OCI-LY7 (cell line): ENCODE data around the gene SLC25A17. TPM values are rescaled to one million over a fixed set of nuclear protein-coding genes. Genes with fewer than 3 reads are reported as not detected.

Experiments
- BruUV-seq: library from RNA; stranded (reverse); fragments of 400-500 nt; replicated peaks from 2 replicates; lab custom pipeline; 2021; lab: Mats Ljungman, UMichigan
- CTCF ChIA-PET: fragments of 300-600 bp; sonication (Branson Sonifier 250); formaldehyde crosslinking; loops from one replicate; lab custom pipeline; 2022; ENCODE audit warnings: antibody characterized with exemption; ENCODE audit not compliant: unreplicated experiment; lab: Charles Lee
- POLR2A ChIA-PET: fragments of 300-600 bp; sonication (Branson Sonifier 250); formaldehyde crosslinking; loops from one replicate; lab custom pipeline; 2022; ENCODE audit warnings: antibody characterized with exemption; lab: Charles Lee
- DNase-seq: peaks from one replicate; pipeline ENCODE4 v3.0.0-alpha.2; 2015; ENCODE audit warnings: low spot score
- H2AFZ ChIP-seq: fragments of 200-600 bp; sonication (generic), shearing (Covaris generic); 2 replicates; pipeline ENCODE4 v1.6.1; 2014; ENCODE audit warnings: mild to moderate bottlenecking, antibody characterized with exemption, low read length, moderate library complexity
- H3K27ac ChIP-seq: fragments of 200-600 bp; sonication (generic); 2 replicates; pipeline ENCODE4 v1.5.1; 2014; ENCODE audit warnings: mixed run types, low read depth, mild to moderate bottlenecking, moderate library complexity, low read length, inconsistent platforms; ENCODE audit not compliant: poor library complexity, severe bottlenecking
- H3K36me3 ChIP-seq: fragments of 200-600 bp; sonication (generic); 2 replicates; pipeline ENCODE4 v1.6.1; 2014; ENCODE audit warnings: mild to moderate bottlenecking, antibody characterized with exemption, low read length, moderate library complexity, mixed read lengths; ENCODE audit not compliant: insufficient read depth
- H3K4me1 ChIP-seq: fragments of 200-600 bp; sonication (generic); 2 replicates; pipeline ENCODE4 v1.5.1; 2014; ENCODE audit warnings: mild to moderate bottlenecking, low read length; ENCODE audit not compliant: insufficient read depth, poor library complexity, severe bottlenecking
- H3K4me2 ChIP-seq: fragments of 200-600 bp; sonication (generic); 2 replicates; pipeline ENCODE4 v1.6.1; 2014; ENCODE audit warnings: mild to moderate bottlenecking, low read length
- H3K4me3 ChIP-seq: fragments of 200-600 bp; sonication (generic); 2 replicates; pipeline ENCODE4 v1.5.1; 2014; ENCODE audit warnings: mild to moderate bottlenecking, low read depth, low read length; ENCODE audit not compliant: poor library complexity, severe bottlenecking
- H3K79me2 ChIP-seq: fragments of 200-600 bp; sonication (generic); 2 replicates; pipeline ENCODE4 v1.6.1; 2016; ENCODE audit warnings: low read depth, mild to moderate bottlenecking, low read length, moderate library complexity, mixed read lengths; ENCODE audit not compliant: insufficient read depth
- H3K9me2 ChIP-seq: fragments of 200-600 bp; sonication (generic); 2 replicates; pipeline ENCODE4 v1.6.1; 2016; ENCODE audit warnings: mild to moderate bottlenecking, low read length, mixed read lengths; ENCODE audit not compliant: insufficient read depth
- H3K9me3 ChIP-seq: fragments of 200-600 bp; sonication (generic); 2 replicates; pipeline ENCODE4 v1.6.1; 2014; ENCODE audit warnings: mild to moderate bottlenecking, mixed run types, low read length, mixed read lengths
- H4K20me1 ChIP-seq: fragments of 200-600 bp; sonication (generic); 2 replicates; pipeline ENCODE4 v1.6.1; 2014; ENCODE audit warnings: mild to moderate bottlenecking, antibody characterized with exemption, low read length, moderate library complexity, mixed read lengths; ENCODE audit not compliant: insufficient read depth
- EZH2phosphoT487 ChIP-seq: fragments of 200-600 bp; sonication (generic); IDR thresholded peaks from 2 replicates; pipeline ENCODE4 v1.6.1; 2018; ENCODE audit warnings: low read depth, borderline replicate concordance, mild to moderate bottlenecking, mixed run types, antibody characterized with exemption, low read length, moderate library complexity, mixed read lengths
- intact Hi-C: fragments of 100-400 bp; cut with micrococcal nuclease; formaldehyde crosslinking; loops from one replicate; pipeline ENCODE4 v1.10.0; 2022; ENCODE audit not compliant: unreplicated experiment
- total RNA-seq, 2 experiments: library from RNA; depleted of rRNA in 1 of 2; stranded (reverse); fragments of >200 nt in 1 of 2; shearing (Covaris generic) in 1 of 2; gene quantifications; 2 replicates each; pipeline ENCODE4 v1.2.3, GENCODE V29; 2014 to 2022
- TF ChIP-seq, protein P1 (sequence below): fragments of 200-600 bp; sonication (generic); conservative IDR thresholded peaks from 2 replicates; pipeline ENCODE4 v1.5.1; 2014; ENCODE audit warnings: mild to moderate bottlenecking, antibody characterized with exemption, low read length, moderate library complexity, mixed read lengths

Gene SLC25A17
- total RNA-seq, 2 experiments from 2014 or later: 25.9 to 37.9 TPM

GRCh38 chr22:40797427-40797826, 21.7 kb downstream of the SLC25A17 start:
- H3K27ac ChIP-seq: no peak overlapping the region
- H4K20me1 ChIP-seq: no peaks in the 10 kb centered on the region
- H3K9me3 ChIP-seq: no peaks in the 10 kb centered on the region
- ChIA-PET CTCF (no interaction called here), POLR2A (no interaction called here)
- no peak overlapping the region for H3K4me2 ChIP-seq
- H2AFZ ChIP-seq: no peak overlapping the region
- BruUV-seq: no TSS peak
- no peak for TF ChIP-seq EZH2phosphoT487
- TF ChIP-seq, protein P1, sequence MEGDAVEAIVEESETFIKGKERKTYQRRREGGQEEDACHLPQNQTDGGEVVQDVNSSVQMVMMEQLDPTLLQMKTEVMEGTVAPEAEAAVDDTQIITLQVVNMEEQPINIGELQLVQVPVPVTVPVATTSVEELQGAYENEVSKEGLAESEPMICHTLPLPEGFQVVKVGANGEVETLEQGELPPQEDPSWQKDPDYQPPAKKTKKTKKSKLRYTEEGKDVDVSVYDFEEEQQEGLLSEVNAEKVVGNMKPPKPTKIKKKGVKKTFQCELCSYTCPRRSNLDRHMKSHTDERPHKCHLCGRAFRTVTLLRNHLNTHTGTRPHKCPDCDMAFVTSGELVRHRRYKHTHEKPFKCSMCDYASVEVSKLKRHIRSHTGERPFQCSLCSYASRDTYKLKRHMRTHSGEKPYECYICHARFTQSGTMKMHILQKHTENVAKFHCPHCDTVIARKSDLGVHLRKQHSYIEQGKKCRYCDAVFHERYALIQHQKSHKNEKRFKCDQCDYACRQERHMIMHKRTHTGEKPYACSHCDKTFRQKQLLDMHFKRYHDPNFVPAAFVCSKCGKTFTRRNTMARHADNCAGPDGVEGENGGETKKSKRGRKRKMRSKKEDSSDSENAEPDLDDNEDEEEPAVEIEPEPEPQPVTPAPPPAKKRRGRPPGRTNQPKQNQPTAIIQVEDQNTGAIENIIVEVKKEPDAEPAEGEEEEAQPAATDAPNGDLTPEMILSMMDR: no peak
- H3K4me1 ChIP-seq: no peaks in the 10 kb centered on the region
- no peaks in the 10 kb centered on the region for H3K9me2 ChIP-seq
- no peak overlapping the region for H3K4me3 ChIP-seq
- H3K36me3 ChIP-seq: peaks cover 50% of the 10 kb centered on the region
- intact Hi-C loops: no loop called here
- peaks cover 4% of the 10 kb centered on the region; the same call in 1 of the 2 replicates for H3K79me2 ChIP-seq
- no peak for DNase-seq

GRCh38 chr22:40792451-40792850, 26.7 kb downstream of the SLC25A17 start:
- no peaks in the 10 kb centered on the region for H3K4me1 ChIP-seq
- H3K9me2 ChIP-seq: no peaks in the 10 kb centered on the region
- BruUV-seq: no TSS peak
- no peak for DNase-seq
- TF ChIP-seq, protein P1: no peak
- no peak for TF ChIP-seq EZH2phosphoT487
- no peak overlapping the region for H3K27ac ChIP-seq
- H3K4me2 ChIP-seq: no peak overlapping the region
- ChIA-PET CTCF (no interaction called here), POLR2A (no interaction called here)
- peaks cover 80% of the 10 kb centered on the region for H3K36me3 ChIP-seq
- H4K20me1 ChIP-seq: no peaks in the 10 kb centered on the region
- no peak overlapping the region for H2AFZ ChIP-seq
- H3K4me3 ChIP-seq: no peak overlapping the region
- intact Hi-C loops: no loop called here
- no peaks in the 10 kb centered on the region for H3K9me3 ChIP-seq
- no peaks in the 10 kb centered on the region for H3K79me2 ChIP-seq

GRCh38 chr22:40791241-40791640, 27.9 kb downstream of the SLC25A17 start:
- Histone ChIP-seq H3K4me2 (no peak overlapping the region), H3K9me2 (no peaks in the 10 kb centered on the region), H3K79me2 (no peaks in the 10 kb centered on the region), H3K27ac (no peak overlapping the region), H3K4me1 (no peaks in the 10 kb centered on the region), H2AFZ (no peak overlapping the region), H3K4me3 (no peak overlapping the region), H3K36me3 (peaks cover 81% of the 10 kb centered on the region), H4K20me1 (no peaks in the 10 kb centered on the region), H3K9me3 (no peaks in the 10 kb centered on the region)
- no TSS peak for BruUV-seq
- TF ChIP-seq, protein P1: no peak
- intact Hi-C loops: no loop called here
- CTCF ChIA-PET: no interaction called here
- no peak for DNase-seq
- POLR2A ChIA-PET: no interaction called here
